Muscle of arm (tissue), 12 donors: ENCODE measurements around the gene MRPS11. TPM values are rescaled to one million over a fixed set of nuclear protein-coding genes. Genes with fewer than 3 reads are reported as not detected.
"Not testable (repeated sequence)": the region's sequence is repeated elsewhere in the genome, so short reads cannot be mapped to it uniquely, and the experiment has no call there.

Experiments
- DNase-seq: peaks from one replicate; pipeline ENCODE4 v3.0.0-alpha.2; 2013
- polyA plus RNA-seq, 12 donors: library from polyadenylated mRNA; unstranded; fragments of 120-200 nt; gene quantifications; one replicate each; pipeline ENCODE4 v1.2.1, GENCODE V29; 2013; ENCODE audit not compliant: insufficient read length in 12 of 12

MRPS11 gene
- polyA plus RNA-seq, 12 donors, result 41.1 to 58.2 (median 43.4) TPM; not detected in 1

DNA sequence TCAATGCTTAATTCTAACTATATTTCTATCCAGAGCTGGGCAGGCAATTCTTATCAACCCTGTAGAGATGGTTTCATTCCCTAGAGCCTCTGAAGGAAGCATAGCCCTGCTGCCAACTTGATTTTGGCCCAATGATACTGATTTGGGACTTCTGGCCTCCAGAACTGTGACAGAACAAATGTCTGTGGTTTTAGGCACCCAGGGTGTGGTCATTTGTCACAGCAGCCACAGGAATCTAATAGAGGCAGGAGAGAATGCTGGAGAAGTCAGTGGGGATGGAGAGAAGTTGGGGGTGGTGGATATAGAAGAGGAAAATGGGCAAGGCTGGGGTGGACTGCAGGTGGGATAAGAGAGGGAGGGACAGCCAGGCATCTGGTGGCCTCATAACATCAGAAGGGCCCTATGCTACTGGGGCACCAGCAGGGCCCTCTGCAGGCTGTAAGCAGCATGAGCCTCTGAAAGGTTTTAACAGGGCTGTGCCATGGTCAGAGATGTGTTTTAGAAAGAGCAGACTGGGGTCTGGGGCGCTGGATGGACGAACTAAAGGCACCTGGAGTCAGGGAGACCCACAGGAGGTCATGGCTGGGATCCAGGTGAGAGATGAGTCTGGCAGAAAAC lies 19.8 kb downstream of the MRPS11 start:
- DNase-seq, result no peak

DNA sequence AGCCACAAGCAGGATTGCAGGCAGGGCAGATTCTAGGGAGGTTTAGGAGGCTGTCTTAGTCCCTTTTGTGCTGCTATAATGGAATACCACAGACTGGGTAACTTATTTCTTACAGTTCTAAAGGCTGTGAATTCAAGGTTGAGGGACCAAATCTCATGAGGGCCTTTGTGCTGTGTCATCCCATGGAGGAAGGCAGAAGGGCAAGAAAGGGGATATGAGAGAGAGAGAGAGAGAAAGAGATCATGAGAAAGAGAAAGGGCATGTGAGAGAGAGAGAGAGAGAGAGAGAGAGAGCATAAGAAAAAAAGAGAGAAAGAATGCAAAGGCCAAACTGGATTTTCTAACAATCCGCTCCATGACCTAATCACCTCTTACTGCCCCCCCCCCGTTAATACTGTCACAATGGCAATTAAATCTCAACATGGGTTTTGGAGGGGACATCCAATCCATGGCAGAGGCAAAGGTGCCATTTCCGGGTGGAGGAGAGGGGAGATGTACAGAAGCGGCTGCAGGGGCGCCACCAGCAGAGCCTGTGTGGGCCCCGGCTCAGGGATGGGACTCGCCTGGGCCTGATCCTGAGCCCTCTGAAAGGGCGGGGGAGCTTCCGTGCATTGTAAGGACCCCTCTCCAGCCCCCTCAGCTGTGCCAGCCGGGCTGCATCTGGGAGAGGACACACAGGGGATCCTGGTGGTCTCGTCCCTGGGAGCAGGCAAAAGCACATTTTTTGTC lies 20.5 kb downstream of the MRPS11 start:
- DNase-seq, result no peak

DNA sequence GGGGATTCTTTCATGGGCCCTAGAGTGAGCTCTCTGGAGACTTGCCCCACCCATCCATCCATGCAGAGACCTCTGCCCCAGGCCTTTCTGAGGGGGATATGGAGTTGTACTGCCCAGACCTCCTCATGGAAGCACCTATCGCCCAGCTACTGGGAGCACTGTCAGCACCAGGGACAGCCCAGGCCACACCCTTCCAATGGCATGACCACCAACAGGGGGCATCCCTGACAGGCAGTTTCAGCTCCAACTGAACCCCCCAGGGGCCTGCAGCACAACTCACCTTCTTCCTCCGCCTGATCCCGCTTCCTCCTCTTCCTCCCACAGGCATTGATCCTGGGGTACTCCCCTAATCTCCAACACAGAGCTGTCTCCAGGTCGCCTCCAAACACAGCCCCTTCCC lies 21.8 kb downstream of the MRPS11 start:
- DNase-seq, result no peak

DNA sequence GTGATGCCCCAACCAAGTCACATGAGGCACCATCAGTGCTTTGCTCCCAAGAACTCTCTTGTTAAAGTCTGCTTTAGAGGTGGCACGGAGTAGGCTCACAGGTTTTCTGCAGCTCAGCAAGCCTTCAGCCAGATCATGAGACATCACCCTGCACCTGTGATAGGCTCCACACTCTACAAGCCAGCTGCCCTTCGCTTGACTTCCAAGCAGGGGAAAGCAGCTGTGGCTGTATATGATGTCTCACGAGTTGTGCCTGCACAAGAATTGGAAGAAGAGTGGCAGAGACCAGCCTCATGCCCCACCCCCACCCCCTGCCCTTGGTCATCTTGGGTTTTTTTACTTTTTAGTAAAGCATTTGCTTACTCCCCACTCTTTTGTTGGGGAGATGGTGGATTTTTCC lies 22.5 kb downstream of the MRPS11 start:
- no peak for DNase-seq

DNA sequence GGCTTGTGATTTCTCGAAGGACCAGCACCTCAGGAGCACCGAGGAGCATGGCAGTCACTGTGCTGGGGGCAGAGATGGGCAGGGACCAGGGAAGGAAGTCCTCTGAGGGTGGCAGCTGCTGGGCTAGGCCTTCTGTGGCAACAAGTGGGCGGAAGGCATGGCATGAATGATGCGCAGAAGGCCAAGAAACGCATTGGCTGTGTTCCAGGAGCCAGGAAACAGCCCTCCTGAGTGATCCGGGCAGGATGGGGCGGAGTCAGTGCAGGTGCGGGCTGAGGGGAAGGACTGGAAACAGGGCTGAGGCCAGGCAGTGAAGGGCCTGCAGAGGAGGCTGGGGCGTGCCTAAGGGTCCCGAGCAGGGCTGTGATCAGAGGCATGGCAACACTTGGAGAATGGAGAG lies 23.6 kb downstream of the MRPS11 start:
- DNase-seq, result no peak

DNA sequence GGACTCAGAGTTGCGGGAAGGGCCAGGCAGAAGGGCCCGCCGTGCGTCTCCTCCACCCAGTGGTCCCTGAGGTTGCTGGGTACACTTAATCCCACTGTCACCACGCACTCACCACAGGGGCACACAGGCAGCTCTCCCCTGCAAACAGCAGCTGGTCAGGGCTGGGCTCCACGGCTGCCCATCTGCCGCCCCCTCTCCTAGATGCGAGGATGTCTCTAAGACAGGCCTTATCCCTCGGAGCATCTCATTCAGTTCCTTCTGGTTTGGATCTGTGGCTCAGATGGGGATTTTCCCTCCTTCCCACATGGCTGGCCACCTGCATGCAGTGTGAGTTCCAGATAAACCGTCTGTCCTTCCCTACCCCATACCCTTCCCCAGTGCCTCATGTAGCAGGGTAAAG lies 26.3 kb downstream of the MRPS11 start:
- no peak for DNase-seq

DNA sequence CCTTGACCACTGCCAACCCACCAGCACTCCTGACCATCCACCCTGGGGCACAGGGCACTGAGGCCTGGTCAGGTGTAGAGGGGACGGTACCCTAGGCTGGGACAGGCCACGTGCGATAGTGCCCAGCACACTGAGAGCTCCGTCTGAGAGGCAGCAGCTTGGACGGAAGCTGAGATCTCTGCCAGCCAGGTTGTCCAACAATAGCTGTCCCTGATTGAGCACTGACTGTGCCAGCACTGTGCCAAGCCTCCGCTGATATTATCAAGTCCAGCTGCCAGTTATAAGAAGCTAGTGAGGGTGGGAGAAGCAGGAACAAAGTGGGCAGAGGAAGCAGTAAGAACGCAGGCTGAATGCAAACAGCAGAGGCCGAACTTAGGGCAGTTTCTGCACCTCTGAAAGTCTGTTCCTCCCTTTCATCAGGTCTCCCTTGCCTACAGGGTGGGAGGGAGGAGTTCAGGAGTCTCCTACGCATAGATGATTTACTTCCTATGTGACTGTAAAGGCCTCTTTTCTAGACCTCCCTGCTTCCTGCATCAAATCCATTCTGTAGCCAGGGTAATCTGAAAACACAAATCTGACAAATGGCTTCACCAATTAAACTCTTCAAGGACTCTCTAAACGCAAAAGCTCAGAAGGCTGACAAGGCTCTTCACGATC lies 29.7 kb downstream of the MRPS11 start:
- no peak for DNase-seq

DNA sequence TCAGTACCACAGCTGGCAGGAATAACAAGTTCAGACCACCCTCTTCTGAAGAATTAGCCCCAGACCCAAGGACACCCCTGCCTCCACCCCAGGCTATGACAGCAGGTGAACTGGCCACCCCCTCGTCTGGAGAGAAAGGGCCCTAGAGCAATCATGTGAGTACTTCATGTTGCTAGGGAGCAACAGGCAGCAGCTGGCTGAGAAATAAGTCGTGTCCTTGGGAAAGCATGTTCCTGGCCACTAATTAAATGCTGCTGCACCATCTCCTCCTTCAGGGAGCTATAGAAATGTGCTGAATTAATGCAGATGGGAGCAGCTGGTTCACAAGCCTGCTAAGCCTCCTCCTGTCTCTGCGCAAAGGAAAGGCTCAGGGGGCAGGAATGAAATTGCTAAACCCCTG lies 31.5 kb downstream of the MRPS11 start:
- no peak for DNase-seq

DNA sequence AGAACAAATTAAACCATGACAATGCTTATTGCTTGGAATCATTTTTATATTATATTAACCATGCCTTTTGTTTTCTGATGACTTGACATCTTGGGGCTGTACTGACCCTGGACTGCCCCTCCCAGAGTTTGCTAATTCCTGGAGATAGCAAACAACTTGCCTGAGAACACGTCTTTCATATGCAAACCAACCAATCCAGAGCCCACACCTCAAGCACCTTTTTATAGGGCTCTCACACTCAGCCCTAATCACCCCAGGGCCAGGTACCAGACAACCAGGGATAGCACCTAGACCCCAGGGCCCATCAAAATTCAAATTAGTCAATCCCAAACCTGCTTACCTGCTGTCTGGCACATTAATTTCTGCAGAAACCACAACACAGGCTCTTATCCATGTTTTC lies 36.9 kb downstream of the MRPS11 start:
- no peak for DNase-seq

DNA sequence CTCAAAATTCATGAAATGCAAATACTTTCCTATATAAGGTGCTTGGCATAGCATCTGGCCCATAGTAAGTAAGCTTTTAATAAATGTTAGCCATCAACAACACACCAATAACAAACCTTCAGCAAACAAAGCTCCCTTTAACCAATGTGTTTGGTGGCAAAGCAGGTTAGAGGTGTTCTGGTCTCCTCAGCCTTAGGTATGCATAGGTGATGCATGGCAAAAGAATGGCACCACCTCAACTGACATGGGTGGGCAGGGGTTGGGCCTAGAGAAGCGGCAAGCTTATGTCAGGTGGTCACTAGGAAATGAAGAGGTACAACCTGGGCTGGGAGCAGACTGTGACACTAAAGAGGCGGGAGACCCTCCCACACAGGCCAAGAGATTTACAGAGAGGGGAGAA lies 38.2 kb downstream of the MRPS11 start:
- no peak for DNase-seq

DNA sequence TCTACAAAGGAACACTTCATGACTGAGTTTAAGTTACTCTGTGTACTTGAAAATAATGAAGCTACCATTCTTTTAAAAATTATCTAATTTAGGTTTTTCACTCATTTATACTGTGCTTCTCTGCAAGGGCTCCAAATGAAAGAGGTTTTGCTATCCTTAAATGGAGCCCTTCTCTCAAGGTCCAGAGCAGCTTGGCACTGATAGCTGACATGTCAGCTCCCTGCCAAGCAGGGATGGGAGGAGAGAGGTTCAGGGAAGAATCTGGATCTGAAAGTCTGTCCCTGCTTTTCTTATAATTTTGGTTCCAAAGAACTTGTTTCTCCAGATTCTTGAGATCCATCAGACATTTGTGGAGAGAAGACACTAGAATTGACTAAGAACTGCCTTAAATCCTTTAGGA lies 39.1 kb downstream of the MRPS11 start:
- no peak for DNase-seq

DNA sequence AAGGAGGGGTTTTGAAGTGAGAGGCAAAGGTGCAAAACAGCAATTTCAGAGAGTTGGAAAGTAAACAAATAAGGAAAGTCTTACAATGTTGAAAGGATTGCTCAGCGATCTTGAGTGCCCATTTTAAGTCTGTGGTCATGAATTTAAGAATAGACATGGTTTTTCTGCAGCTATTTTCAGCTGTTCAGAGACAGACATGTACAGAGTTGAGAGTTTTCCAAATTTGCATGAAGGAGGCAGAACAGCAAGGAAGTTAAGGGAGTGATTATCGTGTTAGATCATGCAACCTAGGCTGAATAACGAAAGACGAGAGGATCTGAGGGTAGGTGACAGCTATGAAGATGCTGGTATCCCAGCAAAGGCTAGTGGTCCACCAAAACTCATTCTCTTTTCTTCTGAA lies 41.8 kb downstream of the MRPS11 start:
- DNase-seq, result no peak

DNA sequence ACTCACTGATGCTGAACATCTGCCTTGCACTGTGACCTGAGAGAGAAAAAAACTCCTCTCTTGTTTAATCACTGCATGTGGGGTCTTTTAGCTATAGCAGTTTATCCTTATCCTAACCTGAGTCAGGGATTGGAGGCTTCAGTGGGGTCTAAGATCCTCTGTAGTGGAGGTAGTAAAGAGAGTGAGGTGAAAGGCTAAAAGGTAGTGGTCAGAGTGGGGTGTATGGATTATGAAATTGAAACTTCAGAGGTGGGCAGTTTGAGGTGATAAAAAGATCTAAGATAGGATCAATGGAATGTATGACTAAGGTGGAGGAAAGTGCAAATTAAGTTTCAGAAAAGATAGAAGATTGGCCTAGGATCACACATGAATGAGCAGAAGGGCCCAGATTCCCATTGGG lies 42.5 kb downstream of the MRPS11 start:
- DNase-seq, result no peak

DNA sequence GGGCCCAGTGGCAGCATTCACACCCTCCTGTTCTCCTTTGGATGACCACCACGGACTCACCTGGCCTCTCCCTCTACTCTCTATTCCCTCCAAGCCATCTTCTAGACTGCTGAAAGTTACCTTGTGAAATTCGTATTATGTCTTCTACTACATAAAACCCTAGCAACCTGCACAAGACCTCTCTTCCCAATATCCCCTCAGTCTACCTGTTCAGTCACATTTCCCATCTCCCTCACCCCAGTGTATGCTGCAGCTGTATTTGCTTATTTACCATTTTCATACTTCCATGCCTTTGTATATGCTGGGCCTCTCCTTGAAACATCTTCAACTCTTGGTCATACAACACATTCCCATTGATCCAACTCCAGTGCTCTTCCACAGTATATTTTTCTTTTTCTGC lies 43.7 kb downstream of the MRPS11 start:
- no peak for DNase-seq

DNA sequence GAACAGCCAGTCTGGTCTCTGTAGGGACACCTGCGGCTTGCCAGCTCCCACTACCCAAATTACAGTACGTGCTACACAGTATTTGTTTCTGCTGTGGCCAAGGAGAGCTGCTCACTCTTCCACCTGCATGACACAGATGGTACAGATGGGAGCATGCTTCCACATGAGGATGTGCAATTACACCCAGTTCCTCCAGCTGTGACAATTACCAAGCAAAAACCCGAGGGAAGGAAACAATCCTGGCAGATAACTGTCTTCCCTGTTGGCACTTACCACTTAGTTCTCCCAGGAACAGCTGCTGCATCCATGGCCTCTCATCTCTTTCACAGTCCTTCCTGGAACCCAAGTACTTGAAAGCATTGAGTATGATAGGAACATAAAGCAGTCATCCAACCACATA lies 44.6 kb downstream of the MRPS11 start:
- no peak for DNase-seq

DNA sequence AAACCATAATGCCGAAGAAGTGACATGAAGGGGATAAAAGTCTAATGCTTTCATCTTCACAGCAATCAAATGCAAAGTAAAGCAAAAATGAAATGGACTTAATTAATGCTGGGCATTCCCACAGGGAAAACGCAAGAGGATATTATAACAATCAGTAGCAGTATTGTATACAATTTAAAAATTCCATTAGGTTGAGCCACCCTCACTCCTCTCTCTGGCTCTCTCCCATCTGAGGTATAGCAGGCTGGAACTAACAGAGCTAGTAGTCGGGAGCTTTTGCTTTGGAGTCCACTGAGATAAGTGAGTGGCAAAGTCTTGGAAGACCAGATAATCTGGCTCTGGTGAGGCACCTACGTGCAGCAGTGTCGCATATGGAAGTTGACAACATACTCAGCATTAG lies 45.1 kb downstream of the MRPS11 start:
- no peak for DNase-seq

DNA sequence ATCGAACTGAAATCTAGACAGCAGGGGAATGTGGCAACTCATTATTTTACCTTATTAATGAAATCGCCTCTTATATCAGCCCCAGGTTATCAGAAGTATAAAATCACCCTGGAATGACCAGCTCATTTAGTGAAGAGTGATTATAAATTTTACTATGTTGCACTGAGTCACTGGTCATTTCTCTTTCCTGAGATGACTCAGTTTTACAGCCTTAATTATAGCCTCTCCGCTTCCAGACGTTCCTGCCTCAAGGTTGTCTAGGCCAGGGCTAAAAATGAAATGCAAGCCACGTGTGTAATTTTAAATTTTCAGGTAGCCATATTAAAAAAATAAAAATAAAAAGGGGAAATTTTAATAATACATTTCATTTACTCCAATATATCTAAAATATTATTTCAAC lies 45.7 kb downstream of the MRPS11 start:
- DNase-seq, result no peak

DNA sequence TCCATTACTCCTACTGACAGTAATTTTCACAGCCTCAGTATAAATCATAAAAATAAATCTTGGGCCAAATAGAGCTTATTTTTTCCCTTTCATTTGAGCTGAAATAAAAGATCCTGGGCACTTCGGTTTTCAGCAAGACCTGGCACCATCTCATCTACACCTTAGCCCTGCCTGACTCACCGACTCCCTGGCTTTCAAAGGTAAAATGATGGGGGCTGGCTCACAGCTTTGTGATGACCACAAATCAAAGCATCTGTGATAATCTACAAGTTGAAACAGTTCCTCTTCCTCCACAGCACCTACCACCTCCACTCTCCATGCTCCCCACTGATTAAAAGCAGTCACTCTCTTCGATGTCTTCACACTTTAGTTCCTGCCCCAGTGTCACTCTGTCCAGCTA lies 51.4 kb downstream of the MRPS11 start:
- no peak for DNase-seq

DNA sequence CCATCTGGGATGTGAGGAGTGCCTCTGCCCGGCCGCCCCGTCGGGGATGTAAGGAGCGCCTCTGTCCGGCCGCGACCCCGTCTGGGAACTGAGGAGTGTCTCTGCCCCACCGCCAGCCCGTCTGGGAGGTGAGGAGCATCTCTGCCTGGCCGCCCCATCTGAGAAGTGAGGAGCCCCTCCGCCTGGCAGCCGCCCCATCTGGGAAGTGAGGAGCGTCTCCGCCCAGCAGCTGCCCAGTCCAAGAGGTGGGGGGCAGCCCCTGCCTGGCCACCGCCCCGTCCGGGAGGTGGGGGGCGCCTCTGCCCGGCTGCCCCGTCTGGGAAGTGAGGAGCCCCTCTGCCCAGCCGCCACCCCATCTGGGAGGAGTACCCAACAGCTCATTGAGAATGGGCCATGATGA lies 56.6 kb downstream of the MRPS11 start:
- DNase-seq, result not testable (repeated sequence)

DNA sequence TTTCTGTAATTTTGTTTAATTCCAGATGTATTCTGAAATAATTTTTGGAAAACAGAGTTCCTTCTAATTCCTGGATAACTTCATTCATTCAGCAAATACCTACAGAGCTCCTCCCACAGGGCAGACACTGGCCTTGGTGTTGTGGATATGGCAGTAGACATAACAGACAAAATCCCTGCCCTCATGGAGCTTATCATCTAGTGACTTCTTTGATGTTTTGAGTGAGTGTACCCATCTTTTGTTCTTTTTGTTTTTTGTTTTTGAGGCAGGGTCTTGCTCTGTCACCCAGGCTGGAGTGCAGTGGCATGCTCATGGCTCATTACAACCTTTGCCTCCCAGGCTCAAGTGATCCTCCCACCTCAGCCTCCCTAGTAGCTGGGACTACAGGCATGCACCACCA lies 57.9 kb downstream of the MRPS11 start:
- no peak for DNase-seq

DNA sequence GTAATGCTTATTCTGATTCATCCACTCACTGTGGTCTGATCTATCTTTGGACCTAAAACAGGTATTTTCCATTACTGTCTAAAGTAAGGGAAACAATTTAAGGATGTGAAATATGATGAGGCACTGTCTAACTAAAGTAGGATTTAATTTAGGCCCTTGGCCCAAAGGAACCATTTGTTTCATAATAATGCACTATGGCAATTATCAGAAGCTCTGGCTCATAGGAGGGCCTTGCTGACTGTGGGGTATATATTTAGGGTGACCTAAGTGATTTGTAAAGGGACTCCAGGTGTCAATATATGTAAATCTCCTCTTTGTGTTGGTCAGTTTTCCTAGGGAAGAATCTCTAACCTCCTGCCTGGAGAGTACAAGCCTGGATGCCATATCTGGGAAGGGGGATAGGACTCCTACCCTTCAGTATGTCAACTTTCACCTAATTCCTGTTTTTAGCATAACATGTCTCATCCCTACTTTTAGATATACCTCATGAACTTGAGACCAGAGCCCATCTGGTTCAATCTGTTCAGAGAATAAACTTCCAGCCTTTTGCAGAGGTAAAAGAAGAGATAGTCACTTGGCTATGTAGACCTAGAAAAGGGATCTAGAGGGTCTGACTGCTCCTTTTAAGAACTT lies 58.9 kb downstream of the MRPS11 start:
- no peak for DNase-seq

DNA sequence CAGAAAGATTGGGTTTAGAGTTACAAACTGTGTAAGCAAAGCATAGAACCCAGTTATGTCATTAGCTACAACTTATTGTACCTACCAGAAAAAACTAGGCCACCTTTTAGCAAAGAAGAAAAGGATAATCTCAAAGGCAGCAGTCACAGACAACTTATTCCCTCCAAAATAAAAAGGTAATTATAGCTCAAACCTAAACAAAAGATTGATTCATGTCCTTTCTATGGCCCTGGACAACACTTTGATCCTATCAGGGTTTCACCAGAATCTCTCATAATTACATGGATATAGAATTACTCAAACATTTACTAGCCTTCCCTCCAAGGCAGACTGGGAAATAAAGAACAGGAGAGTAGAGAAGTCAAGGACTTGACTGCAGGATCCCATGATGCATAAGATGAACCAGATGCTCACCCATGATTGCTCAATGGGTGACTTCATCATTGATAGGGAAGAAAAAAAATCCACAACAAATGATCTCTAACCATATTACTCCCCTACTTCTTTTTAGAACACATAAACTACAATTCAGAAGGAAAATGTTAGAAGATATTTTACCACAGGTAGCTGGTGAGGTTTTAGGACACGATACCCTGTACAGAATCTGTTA lies 61.6 kb downstream of the MRPS11 start:
- no peak for DNase-seq
